Iris pigment epithelial cell (primary cell): ENCODE results near the gene HCRT.

Experiments used
- DNase-seq: peaks from one replicate; pipeline ENCODE4 v3.0.0-alpha.2; 2011; ENCODE audit warnings: low read depth

HCRT gene

GRCh38 chr17:42138749-42139492, 46.3 kb downstream of the HCRT start:
- DNase-seq: no peak

GRCh38 chr17:42136654-42137051, 48.6 kb downstream of the HCRT start:
- DNase-seq: no peak

GRCh38 chr17:42135664-42136653, 49.3 kb downstream of the HCRT start:
- peak; percentile 91 for DNase-seq

DNA sequence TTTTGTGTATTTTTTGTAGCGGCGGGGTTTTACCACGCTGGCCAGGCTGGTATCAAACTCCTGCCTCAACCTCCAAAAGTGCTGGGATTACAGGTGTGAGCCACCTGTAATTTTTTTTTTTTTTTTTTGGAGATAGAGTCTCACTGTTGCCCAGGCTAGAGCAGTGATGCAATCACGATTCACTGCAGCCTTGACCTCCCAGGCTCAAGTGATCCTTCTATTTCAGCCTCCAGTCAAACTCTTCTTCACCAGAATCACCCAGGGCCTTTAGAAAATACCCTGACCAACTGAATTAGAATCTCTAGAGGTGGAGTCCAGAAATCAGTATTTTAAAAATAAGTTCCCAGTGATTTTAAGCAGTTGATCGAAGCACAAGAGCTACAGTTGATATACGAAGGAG, 50.1 kb downstream of the HCRT start:
- no peak for DNase-seq
